ENCODE results near the gene SPAG7. TPM values are rescaled to one million over a fixed set of nuclear protein-coding genes. Genes with fewer than 3 reads are reported as not detected.

The SPAG7 gene
- total RNA-seq, 4 donors from 2014 or later: 78.6 to 114 (median 91.0) TPM

DNA sequence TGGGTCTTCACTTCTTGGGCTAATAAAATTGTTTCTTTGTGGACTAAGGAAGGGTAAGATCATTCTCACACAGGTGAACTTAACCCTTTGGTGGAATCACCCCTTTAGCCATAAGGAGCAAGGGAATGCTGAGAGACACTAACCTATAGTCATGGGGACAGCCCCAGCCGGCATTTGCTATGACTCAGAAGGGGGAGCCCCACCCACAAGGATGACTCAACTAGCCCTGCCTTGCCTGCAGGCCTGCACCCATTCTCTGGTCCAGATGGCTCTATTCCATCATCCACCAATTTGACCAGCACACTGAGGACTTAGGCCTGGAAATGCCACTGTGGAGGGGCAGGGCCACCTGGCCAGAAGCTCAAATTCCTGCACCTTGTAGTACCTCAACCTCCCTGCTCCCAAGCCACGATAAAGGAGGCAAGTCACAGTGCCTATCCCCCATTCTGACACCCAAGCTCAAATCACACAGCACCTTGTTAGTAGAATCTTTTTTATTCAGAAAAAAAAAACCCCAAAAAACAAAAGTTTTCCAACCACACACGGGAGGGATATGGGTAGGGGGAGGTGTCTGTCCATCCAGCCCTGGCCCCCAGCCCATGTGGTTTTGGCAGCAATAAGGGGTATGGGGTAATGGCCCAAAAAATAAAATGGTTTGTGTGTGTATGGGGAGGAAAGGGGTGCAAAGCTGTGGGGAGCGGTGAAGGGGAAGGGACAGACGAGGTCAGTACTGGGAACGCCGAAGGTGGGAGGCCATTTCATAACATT is 22.3 kb downstream of the SPAG7 start:
- DNase-seq: peak; percentile 84 to 93
- Histone ChIP-seq H3K36me3 (peaks cover 0 to 40% of the 10 kb centered on the region in 2 donors), H3K4me1 (peaks cover 41 to 44% of the 10 kb centered on the region in 2 donors), H3K27ac (peak overlapping the region; percentile 96 to 100 (median 98)), H3K9me3 (no peaks in the 10 kb centered on the region), H3K27me3 (no peaks in the 10 kb centered on the region), H3K4me3 (peak overlapping the region; percentile 6 to 96 (median 30))
- TF ChIP-seq, protein P1, sequence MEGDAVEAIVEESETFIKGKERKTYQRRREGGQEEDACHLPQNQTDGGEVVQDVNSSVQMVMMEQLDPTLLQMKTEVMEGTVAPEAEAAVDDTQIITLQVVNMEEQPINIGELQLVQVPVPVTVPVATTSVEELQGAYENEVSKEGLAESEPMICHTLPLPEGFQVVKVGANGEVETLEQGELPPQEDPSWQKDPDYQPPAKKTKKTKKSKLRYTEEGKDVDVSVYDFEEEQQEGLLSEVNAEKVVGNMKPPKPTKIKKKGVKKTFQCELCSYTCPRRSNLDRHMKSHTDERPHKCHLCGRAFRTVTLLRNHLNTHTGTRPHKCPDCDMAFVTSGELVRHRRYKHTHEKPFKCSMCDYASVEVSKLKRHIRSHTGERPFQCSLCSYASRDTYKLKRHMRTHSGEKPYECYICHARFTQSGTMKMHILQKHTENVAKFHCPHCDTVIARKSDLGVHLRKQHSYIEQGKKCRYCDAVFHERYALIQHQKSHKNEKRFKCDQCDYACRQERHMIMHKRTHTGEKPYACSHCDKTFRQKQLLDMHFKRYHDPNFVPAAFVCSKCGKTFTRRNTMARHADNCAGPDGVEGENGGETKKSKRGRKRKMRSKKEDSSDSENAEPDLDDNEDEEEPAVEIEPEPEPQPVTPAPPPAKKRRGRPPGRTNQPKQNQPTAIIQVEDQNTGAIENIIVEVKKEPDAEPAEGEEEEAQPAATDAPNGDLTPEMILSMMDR (IDR thresholded peaks at IDR 0.05 in 4 of 5, conservative IDR thresholded peaks at IDR 0.05 in 1 of 5): no peak
- no peak for TF ChIP-seq POLR2A (IDR thresholded peaks at IDR 0.05)
- peak; percentile 34 to 41 for ATAC-seq
- intact Hi-C loops (cut with DNase I; ENCODE audit: low total_unique reads): no loop called here
- in situ Hi-C loops (cut with MboI; ENCODE audit: low sequenced_read_pairs in 4 of 4): no loop called here

DNA sequence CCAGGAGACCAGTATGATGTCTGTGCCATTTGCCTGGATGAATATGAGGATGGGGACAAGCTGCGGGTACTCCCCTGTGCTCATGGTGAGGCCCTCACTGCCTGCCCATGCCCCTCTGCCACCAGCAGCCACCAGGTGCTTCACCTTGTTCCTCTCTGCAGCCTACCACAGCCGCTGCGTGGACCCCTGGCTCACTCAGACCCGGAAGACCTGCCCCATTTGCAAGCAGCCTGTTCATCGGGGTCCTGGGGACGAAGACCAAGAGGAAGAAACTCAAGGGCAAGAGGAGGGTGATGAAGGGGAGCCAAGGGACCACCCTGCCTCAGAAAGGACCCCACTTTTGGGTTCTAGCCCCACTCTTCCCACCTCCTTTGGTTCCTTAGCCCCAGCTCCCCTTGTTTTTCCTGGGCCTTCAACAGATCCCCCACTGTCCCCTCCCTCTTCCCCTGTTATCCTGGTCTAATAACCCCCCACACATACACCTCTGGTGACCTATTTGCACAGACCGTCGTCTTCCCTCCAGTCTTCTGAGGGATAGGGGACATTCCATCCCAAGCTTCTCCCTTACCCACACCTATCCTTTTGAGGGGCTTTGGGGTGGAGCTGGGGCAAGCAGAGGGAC is 23.0 kb downstream of the SPAG7 start:
- H3K4me3 ChIP-seq: peak overlapping the region in 2 of 4 donors; percentile 6 to 9
- H3K27ac ChIP-seq: peak overlapping the region; percentile 96 to 100 (median 98)
- in situ Hi-C loops (cut with MboI; ENCODE audit: low sequenced_read_pairs in 4 of 4): no loop called here

DNA sequence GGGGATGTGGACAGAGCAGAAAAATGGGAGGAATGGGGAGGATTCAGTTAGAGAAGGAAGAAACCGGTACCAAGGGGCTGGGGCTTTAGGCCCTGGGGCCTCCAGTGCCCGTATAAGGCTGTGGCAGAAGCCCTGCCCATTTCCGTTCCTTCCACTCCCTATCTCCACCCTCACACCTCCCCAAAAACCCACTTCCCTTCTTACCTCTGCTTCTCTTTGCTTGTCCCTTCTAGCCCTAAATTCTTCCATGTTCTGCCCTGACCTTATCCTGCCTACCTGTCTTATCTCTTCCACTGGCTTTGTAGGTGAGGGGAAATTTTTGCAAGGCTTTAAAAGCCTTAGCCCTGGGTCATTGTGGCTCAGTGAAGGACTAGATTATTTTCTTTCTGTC is 23.5 kb downstream of the SPAG7 start:
- ATAC-seq (no peak), DNase-seq (no peak)
- Histone ChIP-seq H3K27me3 (no peaks in the 10 kb centered on the region), H3K27ac (peak overlapping the region; percentile 96 to 100 (median 98)), H3K36me3 (peaks cover 0 to 40% of the 10 kb centered on the region in 2 donors), H3K9me3 (no peaks in the 10 kb centered on the region), H3K4me1 (peaks cover 40 to 44% of the 10 kb centered on the region in 2 donors), H3K4me3 (no peak overlapping the region)
- intact Hi-C loops (cut with DNase I; ENCODE audit: low total_unique reads) (no loop called here), in situ Hi-C loops (cut with MboI; ENCODE audit: low sequenced_read_pairs in 4 of 4) (no loop called here)
- TF ChIP-seq POLR2A (IDR thresholded peaks at IDR 0.05): no peak
- TF ChIP-seq, protein P1 (IDR thresholded peaks at IDR 0.05 in 4 of 5, conservative IDR thresholded peaks at IDR 0.05 in 1 of 5): no peak

More for the DNA sequence above, 23.0 kb downstream of the SPAG7 start:
- intact Hi-C loops (cut with DNase I; ENCODE audit: low total_unique reads): no loop called here
- Histone ChIP-seq H3K9me3 (no peaks in the 10 kb centered on the region), H3K4me1 (peaks cover 39 to 41% of the 10 kb centered on the region in 2 donors), H3K36me3 (peaks cover 0 to 40% of the 10 kb centered on the region in 2 donors), H3K27me3 (no peaks in the 10 kb centered on the region)
- no peak for DNase-seq
- ATAC-seq: no peak
- TF ChIP-seq, protein P1 (IDR thresholded peaks at IDR 0.05 in 4 of 5, conservative IDR thresholded peaks at IDR 0.05 in 1 of 5): no peak
- no peak for TF ChIP-seq POLR2A (IDR thresholded peaks at IDR 0.05)

DNA sequence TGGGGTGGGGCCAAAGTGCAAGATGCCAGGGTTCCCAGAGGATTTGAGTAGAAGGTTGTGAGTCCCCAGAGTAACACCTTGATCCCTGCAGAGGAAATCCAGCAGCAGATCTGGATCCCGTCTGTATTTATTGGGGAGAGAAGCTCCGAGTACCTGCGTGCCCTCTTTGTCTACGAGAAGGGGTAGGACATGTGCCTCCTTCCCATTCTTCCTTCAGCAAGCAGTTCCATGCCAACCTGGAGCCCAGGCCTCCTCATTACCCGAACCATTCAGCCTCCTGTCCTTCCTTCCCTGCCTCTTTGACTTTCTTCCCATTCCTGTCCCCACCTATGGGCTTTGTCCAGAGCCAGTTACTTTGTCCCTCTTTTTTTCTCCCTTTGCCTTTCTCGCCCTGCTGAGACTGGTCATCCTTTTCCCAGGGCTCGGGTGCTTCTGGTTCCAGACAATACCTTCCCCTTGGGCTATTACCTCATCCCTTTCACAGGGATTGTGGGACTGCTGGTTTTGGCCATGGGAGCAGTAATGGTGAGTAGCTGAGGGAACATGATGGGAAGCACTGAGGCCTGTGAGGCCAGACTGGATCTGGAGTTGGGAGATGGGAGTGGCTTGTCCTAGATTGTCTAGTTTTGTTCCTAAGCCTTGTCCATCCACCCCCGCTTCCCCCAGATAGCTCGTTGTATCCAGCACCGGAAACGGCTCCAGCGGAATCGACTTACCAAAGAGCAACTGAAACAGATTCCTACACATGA is 24.7 kb downstream of the SPAG7 start:
- Histone ChIP-seq H3K4me1 (peaks cover 52 to 56% of the 10 kb centered on the region in 2 donors), H3K27me3 (no peaks in the 10 kb centered on the region), H3K36me3 (peaks cover 0 to 46% of the 10 kb centered on the region in 2 donors), H3K9me3 (no peaks in the 10 kb centered on the region), H3K27ac (peak overlapping the region; percentile 96 to 100 (median 98)), H3K4me3 (no peak overlapping the region)
- ATAC-seq: no peak
- intact Hi-C loops (cut with DNase I; ENCODE audit: low total_unique reads): no loop called here
- TF ChIP-seq, protein P1 (IDR thresholded peaks at IDR 0.05 in 4 of 5, conservative IDR thresholded peaks at IDR 0.05 in 1 of 5): no peak
- TF ChIP-seq POLR2A (IDR thresholded peaks at IDR 0.05): no peak
- no peak for DNase-seq
- in situ Hi-C loops (cut with MboI; ENCODE audit: low sequenced_read_pairs in 4 of 4): no loop called here

Data from gastrocnemius medialis (tissue), 4 donors.